ENCODE results near the gene DAP3. TPM values are rescaled to one million over a fixed set of nuclear protein-coding genes. Genes with fewer than 3 reads are reported as not detected.
A peak's percentile ranks its signal among the peaks of the same experiment; 100 is the strongest.

DAP3 gene
- total RNA-seq, 1 donor from 2014 or later = 126 TPM

DNA sequence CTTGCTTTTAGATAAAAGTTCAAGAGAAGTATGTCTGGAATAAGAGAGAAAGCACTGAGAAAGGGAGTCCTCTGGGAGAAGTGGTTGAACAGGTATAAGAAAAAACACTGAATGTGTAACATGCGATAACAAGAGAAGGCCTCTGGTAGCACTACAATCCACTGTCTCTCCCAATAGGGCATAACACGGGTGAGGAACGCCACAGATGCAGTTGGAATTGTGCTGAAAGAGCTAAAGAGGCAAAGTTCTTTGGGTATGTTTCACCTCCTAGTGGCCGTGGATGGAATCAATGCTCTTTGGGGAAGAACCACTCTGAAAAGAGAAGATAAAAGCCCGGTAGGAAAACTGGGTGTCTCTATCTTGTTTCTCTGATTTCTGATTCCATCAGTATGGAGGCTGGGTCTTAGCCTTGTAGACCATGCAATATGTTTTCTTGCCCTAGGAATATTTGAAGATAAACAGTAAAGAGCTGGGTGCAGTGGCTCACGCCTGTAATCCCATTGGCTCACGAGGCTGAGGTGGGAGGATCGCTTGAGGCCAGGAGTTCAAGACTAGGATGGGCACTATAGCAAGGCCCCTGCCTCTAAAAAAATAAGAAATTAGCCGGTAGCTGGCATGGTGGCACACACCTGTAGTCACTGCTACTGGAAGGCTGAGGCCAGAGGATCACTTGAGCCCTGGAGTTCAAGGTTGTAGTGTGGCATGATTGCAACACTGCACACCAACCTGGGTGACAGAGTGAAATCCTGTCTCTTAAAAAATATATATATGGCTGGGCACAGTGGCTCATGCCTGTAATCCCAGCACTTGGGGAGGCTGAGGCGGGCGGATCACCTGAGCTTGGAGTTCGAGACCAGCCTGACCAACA, 40.4 kb downstream of the DAP3 start:
- H3K9me3 Mint-ChIP-seq (ENCODE audit: low read depth) = no peaks in the 10 kb centered on the region
- peaks cover 4% of the 10 kb centered on the region for H3K4me1 Mint-ChIP-seq (ENCODE audit: low read depth)
- H3K36me3 Mint-ChIP-seq (ENCODE audit: insufficient read depth) = peaks cover 10% of the 10 kb centered on the region
- peak; percentile 24 for DNase-seq (ENCODE audit: low spot score, unreplicated experiment)
- H3K27me3 Mint-ChIP-seq = no peaks in the 10 kb centered on the region
- H3K27ac Mint-ChIP-seq = peak overlapping the region; percentile 90
- H3K4me3 Mint-ChIP-seq (ENCODE audit: low read depth) = no peak overlapping the region
- TF ChIP-seq CTCF (IDR thresholded peaks at IDR 0.05; ENCODE audit: unreplicated experiment) = peak; percentile 63

GRCh38 chr1:155740995-155741394, 52.1 kb downstream of the DAP3 start:
- TF ChIP-seq CTCF (IDR thresholded peaks at IDR 0.05; ENCODE audit: unreplicated experiment) = no peak
- Mint-ChIP-seq H3K4me1 (ENCODE audit: low read depth) (no peaks in the 10 kb centered on the region), H3K27ac (no peak overlapping the region), H3K4me3 (ENCODE audit: low read depth) (no peak overlapping the region), H3K36me3 (ENCODE audit: insufficient read depth) (peaks cover 10% of the 10 kb centered on the region), H3K9me3 (ENCODE audit: low read depth) (no peaks in the 10 kb centered on the region), H3K27me3 (no peaks in the 10 kb centered on the region)
- DNase-seq (ENCODE audit: low spot score, unreplicated experiment) = no peak

DNA sequence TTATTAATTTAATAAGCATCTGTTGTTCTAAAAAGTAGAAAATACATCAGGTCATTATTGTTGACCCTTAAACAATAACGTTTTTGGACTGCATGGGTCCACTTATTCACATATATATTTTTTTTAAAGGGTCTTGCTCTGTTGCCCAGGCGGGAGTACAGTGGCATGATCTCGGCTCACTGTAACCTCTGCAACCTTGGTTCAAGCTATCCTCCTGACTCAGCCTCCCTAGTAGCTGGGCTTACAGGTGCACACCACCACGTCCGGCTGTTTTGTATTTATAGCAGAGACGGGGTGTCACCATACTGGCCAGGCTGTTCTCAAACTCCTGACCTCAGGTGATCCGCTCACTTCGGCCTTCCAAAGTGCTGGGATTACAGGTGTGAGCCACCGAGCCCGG, 53.0 kb downstream of the DAP3 start:
- no peak for TF ChIP-seq CTCF (IDR thresholded peaks at IDR 0.05; ENCODE audit: unreplicated experiment)

GRCh38 chr1:155744711-155745283, 55.9 kb downstream of the DAP3 start:
- peak overlapping the region; percentile 73 for H3K27ac Mint-ChIP-seq
- no peaks in the 10 kb centered on the region for H3K27me3 Mint-ChIP-seq
- no peaks in the 10 kb centered on the region for H3K4me1 Mint-ChIP-seq (ENCODE audit: low read depth)

More for the DNA sequence above, 53.0 kb downstream of the DAP3 start:
- Mint-ChIP-seq H3K36me3 (ENCODE audit: insufficient read depth) (peaks cover 5% of the 10 kb centered on the region), H3K4me1 (ENCODE audit: low read depth) (no peaks in the 10 kb centered on the region), H3K27ac (no peak overlapping the region), H3K4me3 (ENCODE audit: low read depth) (no peak overlapping the region), H3K27me3 (no peaks in the 10 kb centered on the region), H3K9me3 (ENCODE audit: low read depth) (no peaks in the 10 kb centered on the region)
- no peak for DNase-seq (ENCODE audit: low spot score, unreplicated experiment)

More at GRCh38 chr1:155744711-155745283, 55.9 kb downstream of the DAP3 start:
- H3K4me3 Mint-ChIP-seq (ENCODE audit: low read depth) = peak overlapping the region; percentile 79
- H3K9me3 Mint-ChIP-seq (ENCODE audit: low read depth) = no peaks in the 10 kb centered on the region
- no peak for DNase-seq (ENCODE audit: low spot score, unreplicated experiment)
- peaks cover 4% of the 10 kb centered on the region for H3K36me3 Mint-ChIP-seq (ENCODE audit: insufficient read depth)
- TF ChIP-seq CTCF (IDR thresholded peaks at IDR 0.05; ENCODE audit: unreplicated experiment) = no peak
